ENCODE measurements around the gene AP4S1.
"Not testable (repeated sequence)": the region's sequence is repeated elsewhere in the genome, so short reads cannot be mapped to it uniquely, and the experiment has no call there.

The AP4S1 gene, protein sequence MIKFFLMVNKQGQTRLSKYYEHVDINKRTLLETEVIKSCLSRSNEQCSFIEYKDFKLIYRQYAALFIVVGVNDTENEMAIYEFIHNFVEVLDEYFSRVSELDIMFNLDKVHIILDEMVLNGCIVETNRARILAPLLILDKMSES

GRCh38 chr14:31025367-31026076 is at the start of gene AP4S1:
TSS of gene AP4S1 (plus strand) at chr14:31025649. CDS start at chr14:31066197, 40,548 bp downstream.
- Histone ChIP-seq H3K9ac (ENCODE audit: low read length) (peak within 1 kb of the TSS; percentile 88), H3K27me3 (ENCODE audit: control insufficient read depth, insufficient read depth, low read length) (no peaks in the 10 kb centered on the region), H3K27ac (ENCODE audit: low read depth, low read length) (peak within 1 kb of the TSS; percentile 98), H3K4me3 (ENCODE audit: low read length) (peak within 1 kb of the TSS; percentile 73), H3K4me1 (ENCODE audit: control insufficient read depth, insufficient read depth, low read length) (peaks cover 7% of the 10 kb centered on the region), H3K36me3 (ENCODE audit: control insufficient read depth, insufficient read depth, low read length) (no peaks in the 10 kb centered on the region)

- H3K4me1 ChIP-seq (ENCODE audit: control insufficient read depth, insufficient read depth, low read length), result no peaks in the 10 kb centered on the region
Measured at GRCh38 chr14:30977752-30978151, 47.7 kb upstream of the AP4S1 start.

GRCh38 chr14:30980106-30980704 is 45.2 kb upstream of the AP4S1 start:
- H3K4me1 ChIP-seq (ENCODE audit: control insufficient read depth, insufficient read depth, low read length); H3K4me3 ChIP-seq (ENCODE audit: low read length); H3K27ac ChIP-seq (ENCODE audit: low read depth, low read length); H3K27me3 ChIP-seq (ENCODE audit: control insufficient read depth, insufficient read depth, low read length); H3K36me3 ChIP-seq (ENCODE audit: control insufficient read depth, insufficient read depth, low read length); H3K9ac ChIP-seq (ENCODE audit: low read length): not testable (repeated sequence)

More at GRCh38 chr14:30977752-30978151, 47.7 kb upstream of the AP4S1 start:
- Histone ChIP-seq H3K4me3 (ENCODE audit: low read length) (no peak overlapping the region), H3K27ac (ENCODE audit: low read depth, low read length) (no peak overlapping the region), H3K9ac (ENCODE audit: low read length) (no peak overlapping the region), H3K36me3 (ENCODE audit: control insufficient read depth, insufficient read depth, low read length) (no peaks in the 10 kb centered on the region), H3K27me3 (ENCODE audit: control insufficient read depth, insufficient read depth, low read length) (no peaks in the 10 kb centered on the region)

DNA sequence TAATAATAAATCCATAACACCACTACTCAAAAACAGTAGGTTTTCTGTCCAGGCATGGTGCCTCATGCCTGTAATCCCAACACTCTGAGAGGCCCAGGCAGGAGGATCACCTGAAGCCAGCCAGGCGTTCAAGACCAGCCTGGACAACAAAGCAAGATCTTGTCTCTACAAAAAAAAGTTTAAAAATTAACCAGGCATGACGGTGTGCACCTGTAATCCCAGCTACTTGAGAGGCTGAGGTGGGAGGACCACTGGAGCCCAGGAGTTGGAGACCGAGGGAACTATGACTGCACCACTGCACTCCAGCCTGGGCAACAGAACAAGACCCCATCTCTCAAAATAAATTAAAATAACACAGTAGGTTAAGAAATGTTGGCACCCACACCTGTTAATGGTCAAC is 44.5 kb upstream of the AP4S1 start:
- Histone ChIP-seq H3K27ac (ENCODE audit: low read depth, low read length) (no peak overlapping the region), H3K27me3 (ENCODE audit: control insufficient read depth, insufficient read depth, low read length) (no peaks in the 10 kb centered on the region), H3K9ac (ENCODE audit: low read length) (no peak overlapping the region), H3K4me1 (ENCODE audit: control insufficient read depth, insufficient read depth, low read length) (peaks cover 2% of the 10 kb centered on the region), H3K36me3 (ENCODE audit: control insufficient read depth, insufficient read depth, low read length) (no peaks in the 10 kb centered on the region), H3K4me3 (ENCODE audit: low read length) (no peak overlapping the region)

DNA sequence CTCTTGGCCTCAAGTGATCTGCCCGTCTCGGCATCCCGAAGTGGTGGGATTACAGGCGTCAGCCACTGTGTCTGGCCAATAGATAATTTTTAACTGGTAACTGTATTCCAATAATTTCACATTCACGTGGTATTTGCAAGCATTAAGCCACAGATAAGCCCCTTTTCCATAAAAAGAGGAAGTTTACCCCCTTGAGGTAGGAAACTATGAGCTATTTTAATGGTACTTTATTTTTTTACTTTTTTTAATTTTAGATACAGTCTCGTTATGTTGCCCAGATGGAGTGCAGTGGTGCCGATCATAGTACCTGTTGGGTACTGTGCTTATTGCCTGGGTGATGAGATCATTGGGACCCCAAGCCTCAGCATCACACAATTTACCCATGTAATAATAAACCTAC is 42.9 kb upstream of the AP4S1 start:
- no peak overlapping the region for H3K9ac ChIP-seq (ENCODE audit: low read length)
- no peak overlapping the region for H3K27ac ChIP-seq (ENCODE audit: low read depth, low read length)
- H3K4me3 ChIP-seq (ENCODE audit: low read length), result no peak overlapping the region
- no peaks in the 10 kb centered on the region for H3K27me3 ChIP-seq (ENCODE audit: control insufficient read depth, insufficient read depth, low read length)
- no peaks in the 10 kb centered on the region for H3K36me3 ChIP-seq (ENCODE audit: control insufficient read depth, insufficient read depth, low read length)
- H3K4me1 ChIP-seq (ENCODE audit: control insufficient read depth, insufficient read depth, low read length), result peaks cover 3% of the 10 kb centered on the region

DNA sequence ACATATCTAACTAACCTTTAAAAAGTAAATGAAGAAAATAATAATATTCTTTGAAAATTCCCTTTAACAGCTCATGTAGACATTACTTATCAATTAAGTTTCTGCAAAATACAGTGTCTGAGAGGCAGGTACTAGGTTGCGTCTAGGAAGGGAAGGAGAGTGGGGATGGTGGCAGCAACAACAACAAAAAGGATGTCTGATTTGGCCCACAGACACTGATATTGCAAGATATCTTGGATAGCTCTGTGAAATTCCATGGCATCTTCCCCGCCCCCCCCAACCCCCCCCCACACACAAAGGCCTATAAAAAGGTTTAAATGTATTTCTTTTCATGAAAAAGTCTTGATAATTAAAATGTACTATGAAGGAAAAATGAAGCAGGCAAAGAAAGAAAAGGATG is 41.6 kb upstream of the AP4S1 start:
- H3K9ac ChIP-seq (ENCODE audit: low read length), result no peak overlapping the region
- H3K36me3 ChIP-seq (ENCODE audit: control insufficient read depth, insufficient read depth, low read length), result no peaks in the 10 kb centered on the region

DNA sequence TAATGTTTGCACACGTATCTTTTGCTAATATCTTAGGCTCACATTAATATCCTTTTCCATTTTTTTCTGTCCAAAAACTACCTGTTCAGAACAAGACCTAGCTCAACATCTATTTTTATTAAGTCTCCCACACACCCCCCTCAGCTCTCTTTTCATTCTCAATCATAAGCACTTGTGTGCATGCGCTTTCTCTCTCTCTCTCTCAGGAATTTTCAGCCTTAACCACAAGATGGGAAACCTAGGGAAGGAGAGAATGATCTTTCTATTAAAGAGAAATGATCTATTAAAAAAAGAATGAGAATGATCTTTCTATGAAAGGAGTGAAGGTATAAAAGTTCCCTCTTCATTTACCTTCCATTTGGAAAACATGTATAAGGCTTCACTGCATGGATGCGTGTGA is 39.7 kb upstream of the AP4S1 start:
- no peak overlapping the region for H3K9ac ChIP-seq (ENCODE audit: low read length)

More for the DNA sequence above, 41.6 kb upstream of the AP4S1 start:
- Histone ChIP-seq H3K4me3 (ENCODE audit: low read length) (no peak overlapping the region), H3K27me3 (ENCODE audit: control insufficient read depth, insufficient read depth, low read length) (no peaks in the 10 kb centered on the region), H3K4me1 (ENCODE audit: control insufficient read depth, insufficient read depth, low read length) (peaks cover 7% of the 10 kb centered on the region), H3K27ac (ENCODE audit: low read depth, low read length) (no peak overlapping the region)

DNA sequence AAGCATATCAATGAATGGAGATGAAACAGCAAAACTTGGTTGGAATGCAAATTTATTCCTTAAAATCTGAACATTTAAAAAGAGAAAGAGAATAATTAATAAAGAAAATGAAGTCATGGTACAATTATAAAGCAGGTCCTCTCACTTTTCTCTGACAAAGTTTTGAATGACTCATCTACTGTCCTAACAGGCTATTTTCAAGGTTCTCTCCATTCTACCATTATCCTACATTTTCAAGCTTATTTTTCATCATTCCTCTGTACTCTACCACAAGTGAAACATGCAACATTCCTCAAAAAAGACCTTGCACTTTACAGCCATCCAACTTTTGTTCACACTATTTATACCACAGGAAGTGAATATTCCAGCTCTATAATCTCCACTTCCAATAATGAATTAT is 36.9 kb upstream of the AP4S1 start:
- Histone ChIP-seq H3K4me3 (ENCODE audit: low read length) (no peak overlapping the region), H3K27me3 (ENCODE audit: control insufficient read depth, insufficient read depth, low read length) (no peaks in the 10 kb centered on the region), H3K4me1 (ENCODE audit: control insufficient read depth, insufficient read depth, low read length) (peaks cover 9% of the 10 kb centered on the region), H3K36me3 (ENCODE audit: control insufficient read depth, insufficient read depth, low read length) (no peaks in the 10 kb centered on the region), H3K27ac (ENCODE audit: low read depth, low read length) (no peak overlapping the region), H3K9ac (ENCODE audit: low read length) (no peak overlapping the region)

More for the DNA sequence above, 39.7 kb upstream of the AP4S1 start:
- Histone ChIP-seq H3K27ac (ENCODE audit: low read depth, low read length) (no peak overlapping the region), H3K36me3 (ENCODE audit: control insufficient read depth, insufficient read depth, low read length) (no peaks in the 10 kb centered on the region), H3K4me3 (ENCODE audit: low read length) (no peak overlapping the region), H3K27me3 (ENCODE audit: control insufficient read depth, insufficient read depth, low read length) (no peaks in the 10 kb centered on the region), H3K4me1 (ENCODE audit: control insufficient read depth, insufficient read depth, low read length) (peaks cover 8% of the 10 kb centered on the region)

- Histone ChIP-seq H3K27ac (ENCODE audit: low read depth, low read length) (no peak overlapping the region), H3K36me3 (ENCODE audit: control insufficient read depth, insufficient read depth, low read length) (no peaks in the 10 kb centered on the region), H3K9ac (ENCODE audit: low read length) (no peak overlapping the region), H3K4me1 (ENCODE audit: control insufficient read depth, insufficient read depth, low read length) (peaks cover 16% of the 10 kb centered on the region), H3K27me3 (ENCODE audit: control insufficient read depth, insufficient read depth, low read length) (no peaks in the 10 kb centered on the region), H3K4me3 (ENCODE audit: low read length) (no peak overlapping the region)
Measured at GRCh38 chr14:30990770-30991169, 34.7 kb upstream of the AP4S1 start.

DNA sequence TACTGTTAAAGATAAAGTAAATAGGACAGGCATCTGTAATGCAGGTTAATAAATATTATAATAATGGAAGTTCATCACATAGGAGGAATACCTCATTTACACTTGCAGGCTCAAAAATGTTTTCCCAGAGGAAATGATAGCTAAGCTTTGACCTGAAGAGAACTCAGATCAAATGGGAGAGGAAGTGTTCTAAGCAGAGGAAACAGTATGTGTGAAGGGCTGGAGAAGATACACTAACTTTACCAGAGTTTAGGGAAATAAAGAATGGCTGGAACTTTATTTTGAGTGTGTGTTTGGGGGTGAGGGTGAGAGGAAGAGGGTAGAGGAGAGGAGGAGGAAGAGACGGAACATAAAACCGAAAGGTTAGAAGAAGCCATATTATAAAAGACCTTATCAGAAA is 34.0 kb upstream of the AP4S1 start:
- H3K27ac ChIP-seq (ENCODE audit: low read depth, low read length), result no peak overlapping the region
- H3K4me3 ChIP-seq (ENCODE audit: low read length), result no peak overlapping the region
- H3K27me3 ChIP-seq (ENCODE audit: control insufficient read depth, insufficient read depth, low read length), result no peaks in the 10 kb centered on the region
- H3K4me1 ChIP-seq (ENCODE audit: control insufficient read depth, insufficient read depth, low read length), result peaks cover 19% of the 10 kb centered on the region
- H3K9ac ChIP-seq (ENCODE audit: low read length), result no peak overlapping the region
- H3K36me3 ChIP-seq (ENCODE audit: control insufficient read depth, insufficient read depth, low read length), result no peaks in the 10 kb centered on the region

- Histone ChIP-seq H3K4me3 (ENCODE audit: low read length) (no peak overlapping the region), H3K27ac (ENCODE audit: low read depth, low read length) (no peak overlapping the region), H3K27me3 (ENCODE audit: control insufficient read depth, insufficient read depth, low read length) (no peaks in the 10 kb centered on the region), H3K4me1 (ENCODE audit: control insufficient read depth, insufficient read depth, low read length) (peaks cover 16% of the 10 kb centered on the region), H3K36me3 (ENCODE audit: control insufficient read depth, insufficient read depth, low read length) (no peaks in the 10 kb centered on the region), H3K9ac (ENCODE audit: low read length) (no peak overlapping the region)
Measured at GRCh38 chr14:30993071-30993470, 32.4 kb upstream of the AP4S1 start.

DNA sequence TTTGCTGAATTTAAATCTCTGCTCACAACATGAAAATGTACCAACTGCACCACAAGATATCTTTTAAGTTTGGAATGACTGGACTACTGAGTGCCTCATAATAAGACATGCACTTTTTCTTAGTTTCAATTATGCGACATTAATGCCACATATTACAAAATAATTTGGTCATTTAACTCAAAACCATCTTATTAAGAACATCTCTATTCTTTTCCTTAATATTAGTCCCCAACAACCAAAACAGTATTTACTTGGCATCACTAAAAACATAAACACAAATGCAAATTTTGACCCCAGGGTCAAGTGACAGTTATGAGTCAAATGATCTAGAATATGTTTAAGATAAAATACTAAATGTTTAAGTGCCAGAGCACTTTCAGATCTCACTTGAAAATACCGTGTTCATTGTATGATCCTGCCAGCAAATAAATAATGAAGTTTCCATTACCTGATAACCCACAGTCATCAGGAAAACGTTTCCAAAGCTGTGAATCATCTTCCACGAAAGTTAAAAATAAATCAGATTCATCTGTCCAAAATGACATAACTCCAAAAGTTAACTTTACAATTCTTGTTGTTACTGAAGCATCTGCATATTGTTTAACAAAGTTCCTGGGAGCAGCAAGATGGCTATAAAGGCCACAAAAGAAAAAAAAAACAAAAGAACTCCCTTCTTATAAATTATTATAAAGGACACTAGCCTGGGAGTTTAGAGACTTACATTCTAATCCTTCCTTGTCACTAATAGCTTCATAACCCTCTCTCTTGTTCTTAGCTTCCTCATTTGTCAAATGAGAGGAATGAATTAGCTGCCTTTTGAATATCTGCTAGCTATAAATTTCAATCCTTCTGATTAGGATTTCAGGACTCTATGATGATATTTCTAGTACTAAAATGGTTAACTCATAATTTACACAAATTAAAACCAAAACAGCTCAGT is 30.5 kb upstream of the AP4S1 start:
- no peak overlapping the region for H3K27ac ChIP-seq (ENCODE audit: low read depth, low read length)
- H3K36me3 ChIP-seq (ENCODE audit: control insufficient read depth, insufficient read depth, low read length), result no peaks in the 10 kb centered on the region
- H3K4me3 ChIP-seq (ENCODE audit: low read length), result no peak overlapping the region
- no peaks in the 10 kb centered on the region for H3K27me3 ChIP-seq (ENCODE audit: control insufficient read depth, insufficient read depth, low read length)
- peaks cover 15% of the 10 kb centered on the region for H3K4me1 ChIP-seq (ENCODE audit: control insufficient read depth, insufficient read depth, low read length)
- H3K9ac ChIP-seq (ENCODE audit: low read length), result no peak overlapping the region

Data from rectal smooth muscle tissue (tissue), 1 donor.